Liver (tissue), 9 donors: ENCODE measurements around the gene HORMAD2. TPM values are rescaled to one million over a fixed set of nuclear protein-coding genes. Genes with fewer than 3 reads are reported as not detected.
A peak's percentile ranks its signal among the peaks of the same experiment; 100 is the strongest.

Source experiments
- DNase-seq: peaks from one replicate; pipeline ENCODE4 v3.0.0-alpha.2; 2017; ENCODE audit warnings: low spot score
- H3K27ac ChIP-seq, 2 donors: one replicate each; pipeline ENCODE4 v1.7.0; 2013; ENCODE audit warnings: inconsistent platforms in 2 of 2, low read length in 2 of 2, control low read depth in 1 of 2, low read depth in 1 of 2, mild to moderate bottlenecking in 1 of 2
- H3K27me3 ChIP-seq, 4 donors: one replicate each; pipeline versions ENCODE4 v1.6.1 to v1.7.0; 2013; ENCODE audit warnings: low read length in 3 of 4, inconsistent platforms in 1 of 4, mild to moderate bottlenecking in 1 of 4, moderate library complexity in 1 of 4; ENCODE audit not compliant: control insufficient read depth in 4 of 4, insufficient read depth in 4 of 4
- H3K36me3 ChIP-seq, 4 donors: one replicate each; pipeline versions ENCODE4 v1.6.1 to v1.7.0; 2013; ENCODE audit warnings: low read length in 3 of 4, mild to moderate bottlenecking in 3 of 4, low read depth in 1 of 4, moderate library complexity in 1 of 4; ENCODE audit not compliant: control insufficient read depth in 4 of 4, insufficient read depth in 3 of 4
- H3K4me1 ChIP-seq, 4 donors: one replicate each; pipeline versions ENCODE4 v1.6.1 to v1.7.0; 2013; ENCODE audit warnings: low read length in 3 of 4, mild to moderate bottlenecking in 3 of 4, moderate library complexity in 1 of 4; ENCODE audit not compliant: control insufficient read depth in 4 of 4, insufficient read depth in 4 of 4
- H3K4me3 ChIP-seq, 3 donors: one replicate each; pipeline versions ENCODE4 v1.6.1 to v1.7.0; 2013; ENCODE audit warnings: low read length in 3 of 3, control low read depth in 1 of 3, low read depth in 1 of 3, mild to moderate bottlenecking in 1 of 3
- H3K9ac ChIP-seq, 2 donors: one replicate each; pipeline ENCODE4 v1.7.0; 2013; ENCODE audit warnings: low read length in 2 of 2, mild to moderate bottlenecking in 2 of 2, moderate library complexity in 2 of 2, control low read depth in 1 of 2, low read depth in 1 of 2
- H3K9me3 ChIP-seq, 4 donors: one replicate each; pipeline versions ENCODE4 v1.6.1 to v1.7.0; 2013; ENCODE audit warnings: low read length in 3 of 4; ENCODE audit not compliant: control insufficient read depth in 4 of 4
- CTCF ChIP-seq: fragments of 150-350 bp; IDR thresholded peaks from 2 replicates; pipeline ENCODE4 v1.5.1; 2017; ENCODE audit warnings: improper control_type of control experiment, low read depth, low read length; ENCODE audit not compliant: missing input control
- EGR1 ChIP-seq, 2 donors: IDR thresholded peaks; 2 replicates each; pipeline ENCODE4 v1.6.1; 2016 to 2018; ENCODE audit warnings: antibody characterized with exemption in 2 of 2, low read depth in 2 of 2
- FOXA1 ChIP-seq: IDR thresholded peaks from 2 replicates; pipeline ENCODE4 v1.6.1; 2016; ENCODE audit warnings: antibody characterized with exemption
- GABPA ChIP-seq, 2 donors: IDR thresholded peaks in 1 of 2; conservative IDR thresholded peaks in 1 of 2; 2 replicates each; pipeline ENCODE4 v1.6.1; 2016; ENCODE audit warnings: antibody characterized with exemption in 2 of 2, mild to moderate bottlenecking in 1 of 2, moderate library complexity in 1 of 2
- HNF4A ChIP-seq, 2 donors: conservative IDR thresholded peaks; 2 replicates each; pipeline ENCODE4 v1.6.1; 2016; ENCODE audit warnings: antibody characterized with exemption in 2 of 2, mild to moderate bottlenecking in 2 of 2
- HNF4G ChIP-seq: IDR thresholded peaks from 2 replicates; pipeline ENCODE4 v1.6.1; 2016; ENCODE audit warnings: antibody characterized with exemption
- JUND ChIP-seq, 2 donors: IDR thresholded peaks; 2 replicates each; pipeline ENCODE4 v1.6.1; 2016; ENCODE audit warnings: antibody characterized with exemption in 2 of 2
- MAX ChIP-seq: IDR thresholded peaks from 2 replicates; pipeline ENCODE4 v1.6.1; 2016; ENCODE audit warnings: antibody characterized with exemption
- NR2F2 ChIP-seq: IDR thresholded peaks from 2 replicates; pipeline ENCODE4 v1.6.1; 2016; ENCODE audit warnings: antibody characterized with exemption
- RAD21 ChIP-seq, 2 donors: IDR thresholded peaks; 2 replicates each; pipeline ENCODE4 v1.6.1; 2016; ENCODE audit warnings: antibody characterized with exemption in 2 of 2, mild to moderate bottlenecking in 2 of 2
- RXRA ChIP-seq, 2 donors: IDR thresholded peaks; 2 replicates each; pipeline ENCODE4 v1.6.1; 2017 to 2018; ENCODE audit warnings: antibody characterized with exemption in 2 of 2, mild to moderate bottlenecking in 1 of 2
- SP1 ChIP-seq: IDR thresholded peaks from 2 replicates; pipeline ENCODE4 v1.6.1; 2018; ENCODE audit warnings: antibody characterized with exemption, mild to moderate bottlenecking
- TAF1 ChIP-seq: conservative IDR thresholded peaks from 2 replicates; pipeline ENCODE4 v1.6.1; 2016; ENCODE audit warnings: antibody characterized with exemption, mild to moderate bottlenecking
- YY1 ChIP-seq: IDR thresholded peaks from 2 replicates; pipeline ENCODE4 v1.6.1; 2016; ENCODE audit warnings: antibody characterized with exemption, mild to moderate bottlenecking
- ZBTB33 ChIP-seq: IDR thresholded peaks from 2 replicates; pipeline ENCODE4 v1.6.1; 2016; ENCODE audit warnings: antibody characterized with exemption
- WGBS: extraction: QIAGEN DNeasy Blood & Tissue Kit; methylation state at CpG from one replicate; pipeline ENCODE4 v1.1.7; 2013; 5-methylcytosine and 5-hydroxymethylcytosine counted together
- polyA plus RNA-seq, 2 donors: library from polyadenylated mRNA; stranded (reverse) in 1 of 2; unstranded in 1 of 2; fragments of 200-250 nt in 1 of 2; fragments of >200 nt in 1 of 2; fragmentation: Nextera tagmentation in 1 of 2; extraction: Ambion mirVana in 1 of 2; gene quantifications; one replicate each; pipeline versions ENCODE4 v1.2.1 to v1.2.3, GENCODE V29; 2013 to 2015
- total RNA-seq, 2 donors: library from RNA; depleted of rRNA; stranded (reverse); fragments of >200 nt; gene quantifications; one replicate each; pipeline ENCODE4 v1.2.3, GENCODE V29; 2014
- TF ChIP-seq, protein P1 (sequence below): IDR thresholded peaks from 2 replicates; pipeline ENCODE4 v1.6.1; 2016; ENCODE audit warnings: antibody characterized with exemption
- TF ChIP-seq, protein P2 (sequence below): IDR thresholded peaks from 2 replicates; pipeline ENCODE4 v1.6.1; 2016; ENCODE audit warnings: antibody characterized with exemption, mild to moderate bottlenecking
- donor health status: healthy.
- donor health status: healthy.
- donor health status: healthy.
- donor health status: healthy.
- donor health status: healthy.

Gene HORMAD2
- total and polyA plus RNA-seq, 4 donors = 0.44 to 2.8 (median 0.47) TPM; not detected in 1

DNA sequence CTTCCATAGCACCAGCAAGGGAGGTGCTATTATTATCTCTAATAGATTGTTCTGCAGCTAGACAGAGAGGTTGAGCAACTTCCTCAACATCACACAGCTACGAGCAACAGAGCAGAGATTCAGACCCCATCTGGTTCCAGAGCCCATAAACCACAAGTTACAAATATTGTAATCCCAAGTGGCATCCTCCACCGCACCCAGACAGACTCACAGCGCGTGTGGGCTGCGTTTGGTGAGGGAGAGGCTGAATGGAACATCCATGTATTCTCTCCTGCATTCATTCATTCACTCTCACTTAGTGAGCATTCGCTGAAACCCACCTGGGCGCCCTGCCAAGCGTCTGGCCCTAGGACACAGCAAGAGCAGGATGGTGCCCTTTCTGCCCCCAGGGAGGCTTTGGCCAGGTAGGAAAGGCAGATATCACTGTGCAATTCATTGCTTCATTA is 132.8 kb downstream of the HORMAD2 start:
- no peaks in the 10 kb centered on the region for H3K36me3 ChIP-seq
- WGBS = 75% methylated on average over 8 of the region's 8 CpGs
- no peaks in the 10 kb centered on the region for H3K4me1 ChIP-seq
- H3K27ac ChIP-seq = peak overlapping the region; percentile 33 to 69
- H3K9ac ChIP-seq = no peak overlapping the region
- no peak overlapping the region for H3K4me3 ChIP-seq
- no peak for TF ChIP-seq ZBTB33
- TF ChIP-seq HNF4A (conservative IDR thresholded peaks at IDR 0.05) = no peak
- TF ChIP-seq RAD21 (IDR thresholded peaks at IDR 0.05) = no peak
- TF ChIP-seq NR2F2 = no peak
- no peak for TF ChIP-seq EGR1 (IDR thresholded peaks at IDR 0.05; ENCODE audit: low read depth in 2 of 2)
- no peak for TF ChIP-seq SP1
- no peak for TF ChIP-seq GABPA (IDR thresholded peaks at IDR 0.05 in 1 of 2, conservative IDR thresholded peaks at IDR 0.05 in 1 of 2)
- TF ChIP-seq, protein P1, sequence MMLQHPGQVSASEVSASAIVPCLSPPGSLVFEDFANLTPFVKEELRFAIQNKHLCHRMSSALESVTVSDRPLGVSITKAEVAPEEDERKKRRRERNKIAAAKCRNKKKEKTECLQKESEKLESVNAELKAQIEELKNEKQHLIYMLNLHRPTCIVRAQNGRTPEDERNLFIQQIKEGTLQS = no peak
- no peak for TF ChIP-seq YY1
- TF ChIP-seq CTCF = no peak
- no peak for TF ChIP-seq FOXA1
- no peak for TF ChIP-seq HNF4G
- no peak for TF ChIP-seq RXRA (IDR thresholded peaks at IDR 0.05)
- TF ChIP-seq, protein P2, sequence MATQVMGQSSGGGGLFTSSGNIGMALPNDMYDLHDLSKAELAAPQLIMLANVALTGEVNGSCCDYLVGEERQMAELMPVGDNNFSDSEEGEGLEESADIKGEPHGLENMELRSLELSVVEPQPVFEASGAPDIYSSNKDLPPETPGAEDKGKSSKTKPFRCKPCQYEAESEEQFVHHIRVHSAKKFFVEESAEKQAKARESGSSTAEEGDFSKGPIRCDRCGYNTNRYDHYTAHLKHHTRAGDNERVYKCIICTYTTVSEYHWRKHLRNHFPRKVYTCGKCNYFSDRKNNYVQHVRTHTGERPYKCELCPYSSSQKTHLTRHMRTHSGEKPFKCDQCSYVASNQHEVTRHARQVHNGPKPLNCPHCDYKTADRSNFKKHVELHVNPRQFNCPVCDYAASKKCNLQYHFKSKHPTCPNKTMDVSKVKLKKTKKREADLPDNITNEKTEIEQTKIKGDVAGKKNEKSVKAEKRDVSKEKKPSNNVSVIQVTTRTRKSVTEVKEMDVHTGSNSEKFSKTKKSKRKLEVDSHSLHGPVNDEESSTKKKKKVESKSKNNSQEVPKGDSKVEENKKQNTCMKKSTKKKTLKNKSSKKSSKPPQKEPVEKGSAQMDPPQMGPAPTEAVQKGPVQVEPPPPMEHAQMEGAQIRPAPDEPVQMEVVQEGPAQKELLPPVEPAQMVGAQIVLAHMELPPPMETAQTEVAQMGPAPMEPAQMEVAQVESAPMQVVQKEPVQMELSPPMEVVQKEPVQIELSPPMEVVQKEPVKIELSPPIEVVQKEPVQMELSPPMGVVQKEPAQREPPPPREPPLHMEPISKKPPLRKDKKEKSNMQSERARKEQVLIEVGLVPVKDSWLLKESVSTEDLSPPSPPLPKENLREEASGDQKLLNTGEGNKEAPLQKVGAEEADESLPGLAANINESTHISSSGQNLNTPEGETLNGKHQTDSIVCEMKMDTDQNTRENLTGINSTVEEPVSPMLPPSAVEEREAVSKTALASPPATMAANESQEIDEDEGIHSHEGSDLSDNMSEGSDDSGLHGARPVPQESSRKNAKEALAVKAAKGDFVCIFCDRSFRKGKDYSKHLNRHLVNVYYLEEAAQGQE = no peak
- TF ChIP-seq MAX = no peak
- TF ChIP-seq TAF1 = no peak
- TF ChIP-seq JUND (IDR thresholded peaks at IDR 0.05) = no peak
- H3K9me3 ChIP-seq = no peaks in the 10 kb centered on the region
- H3K27me3 ChIP-seq = peaks cover 0 to 2% (median 0%) of the 10 kb centered on the region in 4 donors
- DNase-seq = no peak
